ENCODE results near the gene UNC50. TPM values are rescaled to one million over a fixed set of nuclear protein-coding genes. Genes with fewer than 3 reads are reported as not detected.
"Not testable (repeated sequence)": the region's sequence is repeated elsewhere in the genome, so short reads cannot be mapped to it uniquely, and the experiment has no call there.

The UNC50 gene
- polyA plus RNA-seq, 1 donor: 57.4 TPM

- Histone ChIP-seq H3K4me1 (ENCODE audit: control insufficient read depth, insufficient read depth, low read length) (no peaks in the 10 kb centered on the region), H3K36me3 (ENCODE audit: control insufficient read depth, insufficient read depth, low read length) (peaks cover 33% of the 10 kb centered on the region), H3K4me3 (ENCODE audit: low read length) (no peak overlapping the region), H3K9me3 (ENCODE audit: control insufficient read depth, low read depth, low read length) (no peaks in the 10 kb centered on the region), H3K27me3 (ENCODE audit: control insufficient read depth, insufficient read depth, low read length) (no peaks in the 10 kb centered on the region), H3K27ac (ENCODE audit: low read length) (no peak overlapping the region)
- DNase-seq: no peak
- 100% methylated on average over 1 of the region's 5 CpGs for WGBS (ENCODE audit: insufficient coverage, low lambda C conversion rate)
Measured at GRCh38 chr2:98643496-98644100, 35.2 kb downstream of the UNC50 start.

GRCh38 chr2:98647636-98648035 lies 39.2 kb downstream of the UNC50 start:
- Histone ChIP-seq H3K9me3 (ENCODE audit: control insufficient read depth, low read depth, low read length) (peaks cover 5% of the 10 kb centered on the region), H3K27me3 (ENCODE audit: control insufficient read depth, insufficient read depth, low read length) (no peaks in the 10 kb centered on the region), H3K36me3 (ENCODE audit: control insufficient read depth, insufficient read depth, low read length) (peaks cover 22% of the 10 kb centered on the region), H3K4me1 (ENCODE audit: control insufficient read depth, insufficient read depth, low read length) (peaks cover 2% of the 10 kb centered on the region), H3K27ac (ENCODE audit: low read length) (no peak overlapping the region), H3K4me3 (ENCODE audit: low read length) (no peak overlapping the region)
- WGBS (ENCODE audit: insufficient coverage, low lambda C conversion rate): no CpG with 5 or more reads among the region's 5 CpGs
- no peak for DNase-seq

GRCh38 chr2:98648451-98648850 lies 40.1 kb downstream of the UNC50 start:
- no peak for DNase-seq
- WGBS (ENCODE audit: insufficient coverage, low lambda C conversion rate): 100% methylated on average over 1 of the region's 4 CpGs

GRCh38 chr2:98649135-98649991 lies 41.0 kb downstream of the UNC50 start:
- Histone ChIP-seq H3K27me3 (ENCODE audit: control insufficient read depth, insufficient read depth, low read length) (no peaks in the 10 kb centered on the region), H3K27ac (ENCODE audit: low read length) (no peak overlapping the region)
- no CpG with 5 or more reads among the region's 4 CpGs for WGBS (ENCODE audit: insufficient coverage, low lambda C conversion rate)

More at GRCh38 chr2:98648451-98648850, 40.1 kb downstream of the UNC50 start:
- no peaks in the 10 kb centered on the region for H3K27me3 ChIP-seq (ENCODE audit: control insufficient read depth, insufficient read depth, low read length)
- peaks cover 2% of the 10 kb centered on the region for H3K4me1 ChIP-seq (ENCODE audit: control insufficient read depth, insufficient read depth, low read length)
- peaks cover 20% of the 10 kb centered on the region for H3K36me3 ChIP-seq (ENCODE audit: control insufficient read depth, insufficient read depth, low read length)
- no peak overlapping the region for H3K27ac ChIP-seq (ENCODE audit: low read length)
- H3K4me3 ChIP-seq (ENCODE audit: low read length): no peak overlapping the region
- H3K9me3 ChIP-seq (ENCODE audit: control insufficient read depth, low read depth, low read length): peaks cover 5% of the 10 kb centered on the region

GRCh38 chr2:98649992-98650375 lies 41.6 kb downstream of the UNC50 start:
- no peak for DNase-seq
- WGBS (ENCODE audit: insufficient coverage, low lambda C conversion rate): no CpG with 5 or more reads among the region's 1 CpG
- Histone ChIP-seq H3K9me3 (ENCODE audit: control insufficient read depth, low read depth, low read length) (peaks cover 5% of the 10 kb centered on the region), H3K4me3 (ENCODE audit: low read length) (no peak overlapping the region), H3K27ac (ENCODE audit: low read length) (no peak overlapping the region), H3K4me1 (ENCODE audit: control insufficient read depth, insufficient read depth, low read length) (peaks cover 2% of the 10 kb centered on the region), H3K27me3 (ENCODE audit: control insufficient read depth, insufficient read depth, low read length) (no peaks in the 10 kb centered on the region), H3K36me3 (ENCODE audit: control insufficient read depth, insufficient read depth, low read length) (peaks cover 16% of the 10 kb centered on the region)

More at GRCh38 chr2:98649135-98649991, 41.0 kb downstream of the UNC50 start:
- H3K9me3 ChIP-seq (ENCODE audit: control insufficient read depth, low read depth, low read length): peaks cover 5% of the 10 kb centered on the region
- peaks cover 2% of the 10 kb centered on the region for H3K4me1 ChIP-seq (ENCODE audit: control insufficient read depth, insufficient read depth, low read length)
- peak; percentile 76 to 77 for DNase-seq
- H3K36me3 ChIP-seq (ENCODE audit: control insufficient read depth, insufficient read depth, low read length): peaks cover 20% of the 10 kb centered on the region
- no peak overlapping the region for H3K4me3 ChIP-seq (ENCODE audit: low read length)

- Histone ChIP-seq H3K36me3 (ENCODE audit: control insufficient read depth, insufficient read depth, low read length) (peaks cover 16% of the 10 kb centered on the region), H3K4me3 (ENCODE audit: low read length) (no peak overlapping the region), H3K27me3 (ENCODE audit: control insufficient read depth, insufficient read depth, low read length) (no peaks in the 10 kb centered on the region), H3K9me3 (ENCODE audit: control insufficient read depth, low read depth, low read length) (peaks cover 5% of the 10 kb centered on the region), H3K27ac (ENCODE audit: low read length) (no peak overlapping the region), H3K4me1 (ENCODE audit: control insufficient read depth, insufficient read depth, low read length) (peaks cover 2% of the 10 kb centered on the region)
- 40% methylated on average over 1 of the region's 1 CpG for WGBS (ENCODE audit: insufficient coverage, low lambda C conversion rate)
- no peak for DNase-seq
Measured at GRCh38 chr2:98650998-98651397, 42.6 kb downstream of the UNC50 start.

GRCh38 chr2:98654699-98655495 lies 46.5 kb downstream of the UNC50 start:
- WGBS (ENCODE audit: insufficient coverage, low lambda C conversion rate): 75% methylated on average over 2 of the region's 3 CpGs
- H3K4me3 ChIP-seq (ENCODE audit: low read length): no peak overlapping the region
- no peak overlapping the region for H3K27ac ChIP-seq (ENCODE audit: low read length)
- H3K4me1 ChIP-seq (ENCODE audit: control insufficient read depth, insufficient read depth, low read length): no peaks in the 10 kb centered on the region
- no peaks in the 10 kb centered on the region for H3K27me3 ChIP-seq (ENCODE audit: control insufficient read depth, insufficient read depth, low read length)
- DNase-seq: no peak
- peaks cover 11% of the 10 kb centered on the region for H3K36me3 ChIP-seq (ENCODE audit: control insufficient read depth, insufficient read depth, low read length)
- peaks cover 5% of the 10 kb centered on the region for H3K9me3 ChIP-seq (ENCODE audit: control insufficient read depth, low read depth, low read length)

GRCh38 chr2:98656800-98657199 lies 48.4 kb downstream of the UNC50 start:
- peaks cover 10% of the 10 kb centered on the region for H3K36me3 ChIP-seq (ENCODE audit: control insufficient read depth, insufficient read depth, low read length)
- no peak overlapping the region for H3K4me3 ChIP-seq (ENCODE audit: low read length)
- H3K4me1 ChIP-seq (ENCODE audit: control insufficient read depth, insufficient read depth, low read length): no peaks in the 10 kb centered on the region
- DNase-seq: no peak
- H3K27ac ChIP-seq (ENCODE audit: low read length): no peak overlapping the region
- no CpG with 5 or more reads among the region's 4 CpGs for WGBS (ENCODE audit: insufficient coverage, low lambda C conversion rate)
- no peaks in the 10 kb centered on the region for H3K27me3 ChIP-seq (ENCODE audit: control insufficient read depth, insufficient read depth, low read length)
- peaks cover 4% of the 10 kb centered on the region for H3K9me3 ChIP-seq (ENCODE audit: control insufficient read depth, low read depth, low read length)

- Histone ChIP-seq H3K4me1 (ENCODE audit: control insufficient read depth, insufficient read depth, low read length) (no peaks in the 10 kb centered on the region), H3K4me3 (ENCODE audit: low read length) (no peak overlapping the region), H3K27ac (ENCODE audit: low read length) (no peak overlapping the region), H3K27me3 (ENCODE audit: control insufficient read depth, insufficient read depth, low read length) (no peaks in the 10 kb centered on the region), H3K36me3 (ENCODE audit: control insufficient read depth, insufficient read depth, low read length) (peaks cover 12% of the 10 kb centered on the region), H3K9me3 (ENCODE audit: control insufficient read depth, low read depth, low read length) (peaks cover 4% of the 10 kb centered on the region)
- DNase-seq: no peak
- no CpG with 5 or more reads among the region's 4 CpGs for WGBS (ENCODE audit: insufficient coverage, low lambda C conversion rate)
Measured at GRCh38 chr2:98658816-98659490, 50.6 kb downstream of the UNC50 start.

GRCh38 chr2:98659491-98659840 lies 51.1 kb downstream of the UNC50 start:
- not testable (repeated sequence) for H3K4me3 ChIP-seq (ENCODE audit: low read length); H3K4me1 ChIP-seq (ENCODE audit: control insufficient read depth, insufficient read depth, low read length); H3K27me3 ChIP-seq (ENCODE audit: control insufficient read depth, insufficient read depth, low read length); H3K27ac ChIP-seq (ENCODE audit: low read length); H3K9me3 ChIP-seq (ENCODE audit: control insufficient read depth, low read depth, low read length); DNase-seq
- H3K36me3 ChIP-seq (ENCODE audit: control insufficient read depth, insufficient read depth, low read length): peaks cover 12% of the 10 kb centered on the region
- 100% methylated on average over 1 of the region's 3 CpGs for WGBS (ENCODE audit: insufficient coverage, low lambda C conversion rate)

Measured in large intestine (tissue), 3 donors.